Measurements from ENCODE around the gene ARID1B. TPM values are rescaled to one million over a fixed set of nuclear protein-coding genes. Genes with fewer than 3 reads are reported as not detected.
A peak's percentile ranks its signal among the peaks of the same experiment; 100 is the strongest.

ARID1B gene
- total and polyA plus RNA-seq, 9 of the 15 experiments (the other 6 are each of a cell fraction or from before 2014, with no cell fraction given): 12.5 to 50.5 (median 25.8) TPM

DNA sequence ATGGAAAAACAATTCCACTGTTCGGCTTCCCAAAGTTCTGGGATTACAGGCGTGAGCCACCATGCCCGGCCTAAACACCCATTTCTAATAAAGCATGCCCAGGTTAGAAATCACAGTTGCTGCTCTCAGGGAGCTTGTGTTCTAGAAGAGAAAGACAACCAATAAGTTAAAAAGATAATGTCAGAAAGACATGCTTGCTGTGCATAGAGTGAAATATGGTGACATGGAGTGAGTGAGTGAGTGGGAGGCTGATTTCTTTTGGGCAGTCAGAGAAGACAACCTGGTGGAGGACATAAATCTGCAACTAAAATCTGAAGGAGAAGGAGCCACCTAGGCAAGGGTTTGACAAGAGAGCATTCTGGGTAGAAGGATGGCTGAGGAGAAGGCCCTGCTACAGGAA is 222.6 kb downstream of the ARID1B start (continued):
- TF ChIP-seq, protein P1, sequence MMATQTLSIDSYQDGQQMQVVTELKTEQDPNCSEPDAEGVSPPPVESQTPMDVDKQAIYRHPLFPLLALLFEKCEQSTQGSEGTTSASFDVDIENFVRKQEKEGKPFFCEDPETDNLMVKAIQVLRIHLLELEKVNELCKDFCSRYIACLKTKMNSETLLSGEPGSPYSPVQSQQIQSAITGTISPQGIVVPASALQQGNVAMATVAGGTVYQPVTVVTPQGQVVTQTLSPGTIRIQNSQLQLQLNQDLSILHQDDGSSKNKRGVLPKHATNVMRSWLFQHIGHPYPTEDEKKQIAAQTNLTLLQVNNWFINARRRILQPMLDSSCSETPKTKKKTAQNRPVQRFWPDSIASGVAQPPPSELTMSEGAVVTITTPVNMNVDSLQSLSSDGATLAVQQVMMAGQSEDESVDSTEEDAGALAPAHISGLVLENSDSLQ (IDR thresholded peaks at IDR 0.05): peak; percentile 43; the same call in 1 of the 2 replicates
- TF ChIP-seq ZNF165 (CRISPR knock-in tag; IDR thresholded peaks at IDR 0.05; ENCODE audit: borderline replicate concordance): no peak
- peak; percentile 67 for TF ChIP-seq MEIS2 (IDR thresholded peaks at IDR 0.05; ENCODE audit: partially characterized antibody)

DNA sequence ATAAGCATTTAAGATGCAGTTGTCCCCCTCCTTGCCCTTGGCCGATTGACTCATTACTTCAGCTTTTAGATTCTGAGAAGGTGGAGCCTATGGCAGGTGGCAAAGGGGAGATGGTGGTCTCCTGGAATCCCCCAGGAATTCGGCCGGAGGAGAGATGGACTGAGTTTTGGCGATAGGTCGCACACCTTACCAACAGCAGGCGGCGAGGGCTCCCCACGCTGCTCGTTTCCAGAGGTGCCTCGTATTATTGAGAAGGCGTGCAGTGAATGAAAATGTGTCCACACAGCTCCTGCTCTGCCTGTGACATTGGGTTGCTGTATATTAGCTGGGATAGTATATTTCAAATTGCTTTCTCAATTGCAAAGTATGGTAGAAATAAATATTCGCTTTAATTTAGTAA is 224.5 kb downstream of the ARID1B start:
- intact Hi-C loops (cut with micrococcal nuclease) (no loop called here), in situ Hi-C loops (cut with MboI) (no loop called here)
- no peak for DNase-seq (ENCODE audit: extremely low read depth in 1 of 4, low spot score in 3 of 4)
- Histone ChIP-seq H3K4me3 (no peak overlapping the region), H4K20me1 (replicated peaks; ENCODE audit: control insufficient read depth, insufficient read depth, low read length) (no peaks in the 10 kb centered on the region), H3K4me2 (ENCODE audit: insufficient read depth, low read length) (no peak overlapping the region), H3K9me3 (replicated peaks; ENCODE audit: control insufficient read depth, insufficient read depth, low read depth, low read length) (no peaks in the 10 kb centered on the region), H3K79me2 (ENCODE audit: control insufficient read depth, insufficient read depth, low read length) (peaks cover 26% of the 10 kb centered on the region; the same call in 2 of the 3 replicates), H3K9ac (ENCODE audit: insufficient read depth in 1 of 2, low read depth in 2 of 2, low read length in 2 of 2) (no peak overlapping the region), H3K4me1 (replicated peaks in 1 of 2; ENCODE audit: control insufficient read depth in 2 of 2, insufficient read depth in 2 of 2, low read length in 2 of 2) (peaks cover 3 to 6% of the 10 kb centered on the region in 2 experiments; a peak in 2 of 5 replicates), H2AFZ (ENCODE audit: low read depth, low read length) (no peak overlapping the region), H3K36me3 (ENCODE audit: control insufficient read depth, insufficient read depth, low read length) (no peaks in the 10 kb centered on the region), H3K27me3 (ENCODE audit: control insufficient read depth in 2 of 2, insufficient read depth in 2 of 2, low read length in 2 of 2) (no peaks in the 10 kb centered on the region), H3K27ac (ENCODE audit: extremely low read depth, low read depth, low read length) (no peak overlapping the region), H3K9me1 (ENCODE audit: control insufficient read depth, insufficient read depth, low read length) (no peaks in the 10 kb centered on the region)
- no peak for ATAC-seq
- TF ChIP-seq FOS (IDR thresholded peaks at IDR 0.05; ENCODE audit: extremely low read depth, insufficient read length): no peak
- BruUV-seq (replicated peaks): no TSS peak
- no peak for FAIRE-seq
- ChIA-PET CTCF (ENCODE audit: low intra/inter-chr PET ratio) (no interaction called here), POLR2A (interaction anchor here (0.8 to 1.1 kb wide), 2 partner anchors 16 to 223 kb away, joined by 3 read pairs; no protein-coding TSS in a partner anchor)
- 90% methylated on average over 12 of the region's 12 CpGs for WGBS (ENCODE audit: insufficient coverage, low coverage, missing lambda C conversion rate)
